Fibroblast of lung (primary cell): Measurements from ENCODE around the gene DLG2. TPM values are rescaled to one million over a fixed set of nuclear protein-coding genes. Genes with fewer than 3 reads are reported as not detected.
A peak's percentile ranks its signal among the peaks of the same experiment; 100 is the strongest.

Experiments
- DNase-seq, 2 donors: peaks; one replicate each; pipeline versions ENCODE4 v3.0.0 to v3.0.0-alpha.2; 2010; ENCODE audit warnings: low read depth in 2 of 2
- H2AFZ ChIP-seq: 2 replicates; pipeline ENCODE4 v1.5.1; 2012; ENCODE audit warnings: low read length, control low read depth, inconsistent platforms
- H3K27ac ChIP-seq: 2 replicates; pipeline ENCODE4 v1.5.1; 2011; ENCODE audit warnings: low read length, control low read depth; ENCODE audit not compliant: insufficient read depth
- H3K27me3 ChIP-seq: 2 replicates; pipeline ENCODE4 v1.5.1; 2011; ENCODE audit warnings: mild to moderate bottlenecking, low read length; ENCODE audit not compliant: control insufficient read depth, insufficient read depth
- H3K36me3 ChIP-seq: 2 replicates; pipeline ENCODE4 v1.5.1; 2011; ENCODE audit warnings: low read length; ENCODE audit not compliant: control insufficient read depth, insufficient read depth
- H3K4me1 ChIP-seq: 2 replicates; pipeline ENCODE4 v1.5.1; 2011; ENCODE audit warnings: low read length; ENCODE audit not compliant: control insufficient read depth, insufficient read depth; ENCODE audit errors: extremely low read depth
- H3K4me2 ChIP-seq: 2 replicates; pipeline ENCODE4 v1.5.1; 2011; ENCODE audit warnings: low read length, control low read depth; ENCODE audit not compliant: insufficient read depth; ENCODE audit errors: extremely low read depth
- H3K4me3 ChIP-seq, 4 experiments: fragments of 200-600 bp in 1 of 4; sonication (generic) in 1 of 4; replicated peaks in 1 of 4; 2 replicates each; pipeline ENCODE4 v1.5.1; 2011 to 2016; ENCODE audit warnings: low read length in 4 of 4, low read depth in 3 of 4, mild to moderate bottlenecking in 3 of 4, control low read depth in 2 of 4, inconsistent platforms in 1 of 4, mixed read lengths in 1 of 4; ENCODE audit not compliant: insufficient read depth in 1 of 4; ENCODE audit errors: control extremely low read depth in 1 of 4
- H3K79me2 ChIP-seq: 2 replicates; pipeline ENCODE4 v1.5.1; 2012; ENCODE audit warnings: mild to moderate bottlenecking, low read length, inconsistent platforms; ENCODE audit not compliant: control insufficient read depth, insufficient read depth
- H3K9ac ChIP-seq: 2 replicates; pipeline ENCODE4 v1.5.1; 2011; ENCODE audit warnings: mild to moderate bottlenecking, low read length, control low read depth; ENCODE audit not compliant: insufficient read depth
- H3K9me3 ChIP-seq: 2 replicates; pipeline ENCODE4 v1.5.1; 2012; ENCODE audit warnings: low read depth, low read length; ENCODE audit not compliant: control insufficient read depth, insufficient read depth
- H4K20me1 ChIP-seq: 2 replicates; pipeline ENCODE4 v1.5.1; 2011; ENCODE audit warnings: low read length; ENCODE audit not compliant: control insufficient read depth, insufficient read depth; ENCODE audit errors: extremely low read depth
- CTCF ChIP-seq, 2 donors: IDR thresholded peaks in 1 of 2; conservative IDR thresholded peaks in 1 of 2; 1 replicate in 1 of 2; 2 replicates in 1 of 2; pipeline ENCODE4 v1.5.1; 2011 to 2012; ENCODE audit warnings: low read length in 2 of 2, control low read depth in 1 of 2, inconsistent platforms in 1 of 2, low read depth in 1 of 2, mild to moderate bottlenecking in 1 of 2
- EZH2 ChIP-seq: IDR thresholded peaks from 2 replicates; pipeline ENCODE4 v1.5.1; 2012; ENCODE audit warnings: low read length, control low read depth, mild to moderate bottlenecking; ENCODE audit errors: missing control alignments
- polyA plus RNA-seq, 2 donors: library from polyadenylated mRNA; depleted of rRNA in 1 of 2; stranded (reverse) in 1 of 2; unstranded in 1 of 2; fragments of >200 nt; gene quantifications; 2 replicates each; pipeline ENCODE4 v1.2.1, GENCODE V29; 2011 to 2012; ENCODE audit warnings: missing spikeins in 1 of 2
- total RNA-seq: library from RNA; depleted of rRNA; stranded (reverse); fragments of >200 nt; gene quantifications from 2 replicates; pipeline ENCODE4 v1.2.1, GENCODE V29; 2014

Gene DLG2
- total and polyA plus RNA-seq, 2 donors (not counting 1 experiment from before 2014, with no cell fraction given): 0.77 to 2.3 TPM

DNA sequence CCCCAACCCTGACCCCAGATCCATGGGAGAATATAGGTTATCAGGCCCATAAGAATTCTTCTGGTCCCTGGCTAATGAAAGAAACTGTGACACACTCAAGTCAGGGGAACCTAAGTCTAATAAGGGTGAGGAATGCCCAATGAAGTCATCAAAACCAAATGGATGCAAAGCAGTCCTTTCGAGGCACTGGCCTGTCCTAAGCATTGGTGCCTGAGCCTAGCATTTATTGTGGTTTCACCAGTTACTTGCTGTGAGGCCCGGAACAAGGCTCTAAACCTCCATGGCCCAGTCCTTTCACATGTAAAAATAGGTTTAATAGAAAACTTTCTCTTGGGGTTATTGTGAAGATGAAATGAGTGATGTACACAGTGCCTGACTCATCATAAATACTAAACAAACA lies 712.6 kb downstream of the DLG2 start:
- no peak for DNase-seq
- Histone ChIP-seq H3K9me3 (no peaks in the 10 kb centered on the region), H4K20me1 (no peaks in the 10 kb centered on the region), H3K4me2 (no peak overlapping the region), H3K79me2 (no peaks in the 10 kb centered on the region), H3K9ac (no peak overlapping the region), H2AFZ (no peak overlapping the region), H3K27ac (no peak overlapping the region), H3K4me3 (no peak overlapping the region), H3K36me3 (no peaks in the 10 kb centered on the region), H3K27me3 (no peaks in the 10 kb centered on the region), H3K4me1 (no peaks in the 10 kb centered on the region)
- no peak for TF ChIP-seq EZH2
- TF ChIP-seq CTCF (conservative IDR thresholded peaks at IDR 0.05 in 1 of 2, IDR thresholded peaks at IDR 0.05 in 1 of 2; ENCODE audit: low read depth in 1 of 2, low read length in 2 of 2): no peak

GRCh38 chr11:84909740-84910139 lies 717.4 kb downstream of the DLG2 start:
- H3K27me3 ChIP-seq: no peaks in the 10 kb centered on the region
- H3K79me2 ChIP-seq: no peaks in the 10 kb centered on the region
- TF ChIP-seq EZH2 (no peak), CTCF (conservative IDR thresholded peaks at IDR 0.05 in 1 of 2, IDR thresholded peaks at IDR 0.05 in 1 of 2; ENCODE audit: low read depth in 1 of 2, low read length in 2 of 2) (no peak)
- no peak overlapping the region for H3K9ac ChIP-seq
- no peaks in the 10 kb centered on the region for H4K20me1 ChIP-seq
- H3K4me3 ChIP-seq: no peak overlapping the region
- H3K9me3 ChIP-seq: no peaks in the 10 kb centered on the region
- H3K4me1 ChIP-seq: peaks cover 3% of the 10 kb centered on the region
- no peaks in the 10 kb centered on the region for H3K36me3 ChIP-seq
- no peak overlapping the region for H3K27ac ChIP-seq
- H3K4me2 ChIP-seq: no peak overlapping the region
- no peak for DNase-seq
- no peak overlapping the region for H2AFZ ChIP-seq

DNA sequence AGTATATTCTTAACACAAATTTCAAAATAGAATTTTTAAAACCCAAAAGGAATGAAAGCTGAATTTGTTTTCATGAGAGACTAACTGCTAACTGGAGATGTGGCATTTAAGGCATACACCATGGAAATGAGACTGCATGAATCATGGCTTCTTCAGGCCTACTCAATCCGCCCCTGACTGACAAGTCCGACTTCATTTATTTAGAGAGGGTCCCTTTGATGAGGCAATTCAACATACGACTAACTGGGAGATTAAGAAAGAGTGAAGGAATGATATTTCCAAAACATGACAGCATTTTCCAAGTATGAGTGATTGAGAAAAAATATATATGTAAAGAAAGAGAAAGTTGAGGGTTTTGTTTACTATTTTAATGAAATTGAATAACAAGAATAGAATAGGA lies 720.1 kb downstream of the DLG2 start:
- Histone ChIP-seq H3K79me2 (no peaks in the 10 kb centered on the region), H4K20me1 (no peaks in the 10 kb centered on the region), H3K4me1 (peaks cover 6% of the 10 kb centered on the region), H3K27ac (no peak overlapping the region), H2AFZ (no peak overlapping the region), H3K4me2 (no peak overlapping the region), H3K4me3 (no peak overlapping the region), H3K36me3 (no peaks in the 10 kb centered on the region), H3K9ac (no peak overlapping the region), H3K9me3 (no peaks in the 10 kb centered on the region), H3K27me3 (no peaks in the 10 kb centered on the region)
- DNase-seq: peak; percentile 11 to 83
- TF ChIP-seq EZH2 (no peak), CTCF (conservative IDR thresholded peaks at IDR 0.05 in 1 of 2, IDR thresholded peaks at IDR 0.05 in 1 of 2; ENCODE audit: low read depth in 1 of 2, low read length in 2 of 2) (no peak)
